ENCODE measurements around the gene ITPR2. TPM values are rescaled to one million over a fixed set of nuclear protein-coding genes. Genes with fewer than 3 reads are reported as not detected.

Gene ITPR2
- total RNA-seq, 2 experiments from 2014 or later = 28.8 to 29.9 TPM

DNA sequence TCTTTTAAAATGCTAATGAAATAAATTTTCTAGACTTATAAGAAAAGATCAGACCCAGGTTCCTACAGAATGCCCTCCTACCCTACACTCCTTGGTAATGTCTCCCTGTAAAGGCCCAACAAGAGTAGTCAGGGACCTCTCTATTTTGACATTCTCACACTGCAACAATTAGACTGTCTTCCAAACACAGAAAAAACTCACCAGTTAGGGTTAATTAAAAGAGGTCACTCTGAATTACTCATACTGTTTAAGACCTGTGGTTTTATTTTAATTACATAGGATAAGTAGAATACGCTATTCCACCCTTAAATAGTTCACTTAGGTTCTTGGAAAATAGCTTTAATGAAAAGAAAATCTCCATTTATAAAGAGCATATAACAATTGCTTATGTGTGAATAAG lies 142.4 kb downstream of the ITPR2 start:
- no peaks in the 10 kb centered on the region for H3K4me1 ChIP-seq (ENCODE audit: insufficient read depth, low read length)
- H3K36me3 Mint-ChIP-seq (ENCODE audit: low read depth) = peaks cover 76% of the 10 kb centered on the region
- peaks cover 28% of the 10 kb centered on the region for H3K36me3 ChIP-seq (ENCODE audit: insufficient read depth, low read length)
- CTCF ChIA-PET = no interaction called here
- H3K9me3 ChIP-seq (ENCODE audit: control insufficient read depth in 1 of 2, insufficient read depth in 1 of 2, low read length in 2 of 2) = no peaks in the 10 kb centered on the region
- peaks cover 3% of the 10 kb centered on the region for H3K9me3 Mint-ChIP-seq
- DNase-seq (no peak), ATAC-seq (ENCODE audit: poor library complexity) (no peak)
- no peak overlapping the region for H3K4me3 ChIP-seq (ENCODE audit: low read length)
- H3K27me3 ChIP-seq (ENCODE audit: control insufficient read depth in 1 of 2, insufficient read depth in 2 of 2, low read length in 2 of 2) = no peaks in the 10 kb centered on the region
- H3K27me3 Mint-ChIP-seq = no peaks in the 10 kb centered on the region
- POLR2A ChIA-PET = no interaction called here
- H3K27ac Mint-ChIP-seq = no peak overlapping the region
- no peaks in the 10 kb centered on the region for H3K4me1 Mint-ChIP-seq (ENCODE audit: low read depth)
- H3K27ac ChIP-seq (ENCODE audit: low read depth in 1 of 2, low read length in 2 of 2) = no peak overlapping the region
- intact Hi-C loops (cut with DNase I, micrococcal nuclease) = no loop called here
- TF ChIP-seq, protein P1, sequence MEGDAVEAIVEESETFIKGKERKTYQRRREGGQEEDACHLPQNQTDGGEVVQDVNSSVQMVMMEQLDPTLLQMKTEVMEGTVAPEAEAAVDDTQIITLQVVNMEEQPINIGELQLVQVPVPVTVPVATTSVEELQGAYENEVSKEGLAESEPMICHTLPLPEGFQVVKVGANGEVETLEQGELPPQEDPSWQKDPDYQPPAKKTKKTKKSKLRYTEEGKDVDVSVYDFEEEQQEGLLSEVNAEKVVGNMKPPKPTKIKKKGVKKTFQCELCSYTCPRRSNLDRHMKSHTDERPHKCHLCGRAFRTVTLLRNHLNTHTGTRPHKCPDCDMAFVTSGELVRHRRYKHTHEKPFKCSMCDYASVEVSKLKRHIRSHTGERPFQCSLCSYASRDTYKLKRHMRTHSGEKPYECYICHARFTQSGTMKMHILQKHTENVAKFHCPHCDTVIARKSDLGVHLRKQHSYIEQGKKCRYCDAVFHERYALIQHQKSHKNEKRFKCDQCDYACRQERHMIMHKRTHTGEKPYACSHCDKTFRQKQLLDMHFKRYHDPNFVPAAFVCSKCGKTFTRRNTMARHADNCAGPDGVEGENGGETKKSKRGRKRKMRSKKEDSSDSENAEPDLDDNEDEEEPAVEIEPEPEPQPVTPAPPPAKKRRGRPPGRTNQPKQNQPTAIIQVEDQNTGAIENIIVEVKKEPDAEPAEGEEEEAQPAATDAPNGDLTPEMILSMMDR (IDR thresholded peaks at IDR 0.05) = no peak
- H3K4me3 Mint-ChIP-seq = no peak overlapping the region

DNA sequence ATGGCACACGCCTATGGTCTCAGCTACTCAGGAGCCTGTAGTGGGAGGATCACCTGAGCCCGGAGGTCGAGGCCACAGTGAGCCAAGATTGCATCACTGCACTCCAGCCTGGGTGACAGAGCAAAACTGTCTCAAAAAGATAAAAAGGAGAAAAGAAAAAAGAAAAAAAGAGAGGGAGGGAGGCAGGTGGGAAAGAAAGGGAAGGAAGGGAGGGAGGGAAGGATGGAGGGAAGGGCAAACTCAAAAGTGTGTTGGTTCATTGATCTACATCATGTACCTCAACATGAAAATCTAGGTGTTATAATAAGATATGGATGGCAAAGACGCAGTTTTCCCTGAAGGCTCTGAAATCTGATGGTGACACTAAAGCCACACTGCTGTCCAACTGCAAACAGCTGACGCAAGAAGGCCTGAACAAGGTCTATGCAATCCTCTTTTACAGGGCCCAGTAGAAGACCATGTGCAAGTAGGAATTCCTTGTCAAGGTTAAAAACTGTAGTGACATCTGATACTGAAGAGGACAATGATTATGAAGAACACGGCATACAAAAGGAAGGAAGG lies 143.6 kb downstream of the ITPR2 start:
- peaks cover 4% of the 10 kb centered on the region for H3K9me3 Mint-ChIP-seq
- CTCF ChIA-PET = no interaction called here
- ATAC-seq (ENCODE audit: poor library complexity) = no peak

DNA sequence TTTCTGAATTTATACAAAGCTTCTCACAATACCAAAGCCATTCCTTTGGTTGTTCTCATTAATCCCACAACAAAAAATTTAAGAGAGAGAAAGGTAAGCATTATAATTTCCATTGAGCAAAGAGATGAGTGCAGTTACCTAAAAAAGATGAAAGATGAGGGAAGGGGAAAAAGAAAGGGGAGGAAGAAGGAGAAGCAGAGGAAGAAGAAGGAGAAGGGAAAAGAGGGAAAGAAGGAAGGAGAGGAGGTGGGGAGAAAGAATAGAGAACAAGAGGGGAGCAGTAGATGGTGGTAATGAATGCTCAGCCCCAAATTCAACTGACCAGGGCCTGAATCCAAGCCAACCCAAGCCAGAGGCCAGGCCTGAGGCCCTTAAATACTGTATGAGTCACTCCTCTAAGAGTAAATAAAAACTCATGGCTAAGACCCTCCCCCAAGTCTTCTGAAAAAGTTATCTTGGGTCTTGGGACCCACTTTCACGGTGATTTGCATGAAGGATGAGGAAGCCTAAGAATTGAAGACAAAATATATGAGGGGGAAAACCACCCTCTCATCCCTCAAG lies 144.6 kb downstream of the ITPR2 start:
- no peak for ATAC-seq (ENCODE audit: poor library complexity)
- no peak overlapping the region for H3K27ac Mint-ChIP-seq
- peaks cover 76% of the 10 kb centered on the region for H3K36me3 Mint-ChIP-seq (ENCODE audit: low read depth)
- peaks cover 4% of the 10 kb centered on the region for H3K9me3 Mint-ChIP-seq
- TF ChIP-seq, protein P1 (IDR thresholded peaks at IDR 0.05) = no peak
- H3K4me1 Mint-ChIP-seq (ENCODE audit: low read depth) = no peaks in the 10 kb centered on the region
- no peak overlapping the region for H3K4me3 Mint-ChIP-seq
- POLR2A ChIA-PET = no interaction called here
- H3K9me3 ChIP-seq (ENCODE audit: control insufficient read depth in 1 of 2, insufficient read depth in 1 of 2, low read length in 2 of 2) = peaks cover 0 to 4% of the 10 kb centered on the region in 2 experiments
- CTCF ChIA-PET = no interaction called here
- H3K27me3 ChIP-seq (ENCODE audit: control insufficient read depth in 1 of 2, insufficient read depth in 2 of 2, low read length in 2 of 2) = no peaks in the 10 kb centered on the region
- no peaks in the 10 kb centered on the region for H3K4me1 ChIP-seq (ENCODE audit: insufficient read depth, low read length)
- H3K27me3 Mint-ChIP-seq = no peaks in the 10 kb centered on the region
- no peak overlapping the region for H3K27ac ChIP-seq (ENCODE audit: low read depth in 1 of 2, low read length in 2 of 2)
- DNase-seq = no peak
- intact Hi-C loops (cut with DNase I, micrococcal nuclease) = no loop called here
- no peak overlapping the region for H3K4me3 ChIP-seq (ENCODE audit: low read length)
- peaks cover 38% of the 10 kb centered on the region for H3K36me3 ChIP-seq (ENCODE audit: insufficient read depth, low read length)

More for the DNA sequence above, 143.6 kb downstream of the ITPR2 start:
- H3K4me3 ChIP-seq (ENCODE audit: low read length) = no peak overlapping the region
- no peak overlapping the region for H3K27ac Mint-ChIP-seq
- H3K4me1 ChIP-seq (ENCODE audit: insufficient read depth, low read length) = no peaks in the 10 kb centered on the region
- DNase-seq = no peak
- peaks cover 36% of the 10 kb centered on the region for H3K36me3 ChIP-seq (ENCODE audit: insufficient read depth, low read length)
- H3K27ac ChIP-seq (ENCODE audit: low read depth in 1 of 2, low read length in 2 of 2) = no peak overlapping the region
- TF ChIP-seq, protein P1 (IDR thresholded peaks at IDR 0.05) = no peak
- no peaks in the 10 kb centered on the region for H3K27me3 Mint-ChIP-seq
- intact Hi-C loops (cut with DNase I, micrococcal nuclease) = no loop called here
- POLR2A ChIA-PET = no interaction called here
- H3K9me3 ChIP-seq (ENCODE audit: control insufficient read depth in 1 of 2, insufficient read depth in 1 of 2, low read length in 2 of 2) = no peaks in the 10 kb centered on the region
- H3K27me3 ChIP-seq (ENCODE audit: control insufficient read depth in 1 of 2, insufficient read depth in 2 of 2, low read length in 2 of 2) = no peaks in the 10 kb centered on the region
- H3K4me1 Mint-ChIP-seq (ENCODE audit: low read depth) = no peaks in the 10 kb centered on the region
- no peak overlapping the region for H3K4me3 Mint-ChIP-seq
- peaks cover 75% of the 10 kb centered on the region for H3K36me3 Mint-ChIP-seq (ENCODE audit: low read depth)
